Measurements from ENCODE around the gene VGLL1. TPM values are rescaled to one million over a fixed set of nuclear protein-coding genes. Genes with fewer than 3 reads are reported as not detected.

The VGLL1 gene
- total and polyA plus RNA-seq, 10 of the 15 experiments (the other 5 are each of a cell fraction or from before 2014, with no cell fraction given) = not detected

DNA sequence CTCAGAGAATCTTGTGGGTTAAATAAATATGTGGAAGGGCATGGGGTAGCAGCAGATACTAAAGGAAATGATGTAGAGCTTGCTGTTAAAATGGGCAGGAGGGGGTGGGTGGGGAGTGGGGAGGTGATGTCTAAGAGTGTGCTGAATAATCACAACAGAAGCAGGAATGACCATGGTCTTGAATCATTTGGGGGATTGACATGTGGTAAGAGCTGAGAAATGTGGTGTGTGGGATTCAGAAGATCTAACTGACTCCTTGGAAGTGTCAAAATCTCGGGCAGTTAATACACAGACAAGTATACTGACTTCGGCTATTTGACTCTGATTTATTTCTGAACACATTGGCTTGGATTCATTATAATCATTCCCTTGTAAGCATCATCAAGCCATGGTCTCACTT is 6.8 kb downstream of the VGLL1 start (continued):
- TF ChIP-seq KDM1A (IDR thresholded peaks at IDR 0.05; ENCODE audit: borderline replicate concordance) = no peak
- no peak for TF ChIP-seq ZNF274 (IDR thresholded peaks at IDR 0.05; ENCODE audit: insufficient read depth, insufficient read length)
- TF ChIP-seq FOXM1 (IDR thresholded peaks at IDR 0.05; ENCODE audit: low read depth, low read length) = no peak
- no peak for TF ChIP-seq FOS (IDR thresholded peaks at IDR 0.05; ENCODE audit: borderline replicate concordance, extremely low read depth, insufficient read length)
- TF ChIP-seq, protein P1, sequence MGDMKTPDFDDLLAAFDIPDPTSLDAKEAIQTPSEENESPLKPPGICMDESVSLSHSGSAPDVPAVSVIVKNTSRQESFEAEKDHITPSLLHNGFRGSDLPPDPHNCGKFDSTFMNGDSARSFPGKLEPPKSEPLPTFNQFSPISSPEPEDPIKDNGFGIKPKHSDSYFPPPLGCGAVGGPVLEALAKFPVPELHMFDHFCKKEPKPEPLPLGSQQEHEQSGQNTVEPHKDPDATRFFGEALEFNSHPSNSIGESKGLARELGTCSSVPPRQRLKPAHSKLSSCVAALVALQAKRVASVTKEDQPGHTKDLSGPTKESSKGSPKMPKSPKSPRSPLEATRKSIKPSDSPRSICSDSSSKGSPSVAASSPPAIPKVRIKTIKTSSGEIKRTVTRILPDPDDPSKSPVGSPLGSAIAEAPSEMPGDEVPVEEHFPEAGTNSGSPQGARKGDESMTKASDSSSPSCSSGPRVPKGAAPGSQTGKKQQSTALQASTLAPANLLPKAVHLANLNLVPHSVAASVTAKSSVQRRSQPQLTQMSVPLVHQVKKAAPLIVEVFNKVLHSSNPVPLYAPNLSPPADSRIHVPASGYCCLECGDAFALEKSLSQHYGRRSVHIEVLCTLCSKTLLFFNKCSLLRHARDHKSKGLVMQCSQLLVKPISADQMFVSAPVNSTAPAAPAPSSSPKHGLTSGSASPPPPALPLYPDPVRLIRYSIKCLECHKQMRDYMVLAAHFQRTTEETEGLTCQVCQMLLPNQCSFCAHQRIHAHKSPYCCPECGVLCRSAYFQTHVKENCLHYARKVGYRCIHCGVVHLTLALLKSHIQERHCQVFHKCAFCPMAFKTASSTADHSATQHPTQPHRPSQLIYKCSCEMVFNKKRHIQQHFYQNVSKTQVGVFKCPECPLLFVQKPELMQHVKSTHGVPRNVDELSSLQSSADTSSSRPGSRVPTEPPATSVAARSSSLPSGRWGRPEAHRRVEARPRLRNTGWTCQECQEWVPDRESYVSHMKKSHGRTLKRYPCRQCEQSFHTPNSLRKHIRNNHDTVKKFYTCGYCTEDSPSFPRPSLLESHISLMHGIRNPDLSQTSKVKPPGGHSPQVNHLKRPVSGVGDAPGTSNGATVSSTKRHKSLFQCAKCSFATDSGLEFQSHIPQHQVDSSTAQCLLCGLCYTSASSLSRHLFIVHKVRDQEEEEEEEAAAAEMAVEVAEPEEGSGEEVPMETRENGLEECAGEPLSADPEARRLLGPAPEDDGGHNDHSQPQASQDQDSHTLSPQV (IDR thresholded peaks at IDR 0.05) = no peak
- TF ChIP-seq NFXL1 (IDR thresholded peaks at IDR 0.05; ENCODE audit: borderline replicate concordance) = no peak
- no peak for TF ChIP-seq TCF7 (IDR thresholded peaks at IDR 0.05; ENCODE audit: borderline replicate concordance)
- TF ChIP-seq, protein P2, sequence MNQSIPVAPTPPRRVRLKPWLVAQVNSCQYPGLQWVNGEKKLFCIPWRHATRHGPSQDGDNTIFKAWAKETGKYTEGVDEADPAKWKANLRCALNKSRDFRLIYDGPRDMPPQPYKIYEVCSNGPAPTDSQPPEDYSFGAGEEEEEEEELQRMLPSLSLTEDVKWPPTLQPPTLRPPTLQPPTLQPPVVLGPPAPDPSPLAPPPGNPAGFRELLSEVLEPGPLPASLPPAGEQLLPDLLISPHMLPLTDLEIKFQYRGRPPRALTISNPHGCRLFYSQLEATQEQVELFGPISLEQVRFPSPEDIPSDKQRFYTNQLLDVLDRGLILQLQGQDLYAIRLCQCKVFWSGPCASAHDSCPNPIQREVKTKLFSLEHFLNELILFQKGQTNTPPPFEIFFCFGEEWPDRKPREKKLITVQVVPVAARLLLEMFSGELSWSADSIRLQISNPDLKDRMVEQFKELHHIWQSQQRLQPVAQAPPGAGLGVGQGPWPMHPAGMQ (IDR thresholded peaks at IDR 0.05; ENCODE audit: borderline replicate concordance) = no peak
- no peak for TF ChIP-seq STAT1 (conservative IDR thresholded peaks at IDR 0.05)
- no peak for TF ChIP-seq SMARCA5 (IDR thresholded peaks at IDR 0.05)
- no peak for TF ChIP-seq SPI1 (IDR thresholded peaks at IDR 0.05; ENCODE audit: borderline replicate concordance, insufficient read depth, low read depth, low read length)
- no peak for TF ChIP-seq TAF1 (IDR thresholded peaks at IDR 0.05; ENCODE audit: borderline replicate concordance, low read depth, low read length)

Measured in GM12878 (cell line).